Measurements from ENCODE around the gene PEX14. TPM values are rescaled to one million over a fixed set of nuclear protein-coding genes. Genes with fewer than 3 reads are reported as not detected.

PEX14 gene
- polyA plus RNA-seq, 1 donor from 2014 or later = 13.5 TPM

GRCh38 chr1:10480614-10481013 is 5.9 kb downstream of the PEX14 start:
- no peak overlapping the region for H3K4me2 ChIP-seq (ENCODE audit: low read length)
- H3K36me3 ChIP-seq (ENCODE audit: insufficient read depth, low read length) = no peaks in the 10 kb centered on the region
- H3K9ac ChIP-seq (ENCODE audit: low read length) = no peak overlapping the region
- H2AFZ ChIP-seq (ENCODE audit: low read depth, low read length) = no peak overlapping the region
- H3F3A ChIP-seq (ENCODE audit: insufficient read depth, low read length, poor library complexity, severe bottlenecking) = no peaks in the 10 kb centered on the region
- no peaks in the 10 kb centered on the region for H3K9me3 ChIP-seq (ENCODE audit: low read length)
- H3K4me3 ChIP-seq (ENCODE audit: low read length) = no peak overlapping the region
- TF ChIP-seq SMC3 (conservative IDR thresholded peaks at IDR 0.05; ENCODE audit: poor library complexity) = no peak
- TF ChIP-seq RAD21 (conservative IDR thresholded peaks at IDR 0.05) = no peak
- no peak for TF ChIP-seq POLR2AphosphoS5 (IDR thresholded peaks at IDR 0.05)
- TF ChIP-seq, protein P1, sequence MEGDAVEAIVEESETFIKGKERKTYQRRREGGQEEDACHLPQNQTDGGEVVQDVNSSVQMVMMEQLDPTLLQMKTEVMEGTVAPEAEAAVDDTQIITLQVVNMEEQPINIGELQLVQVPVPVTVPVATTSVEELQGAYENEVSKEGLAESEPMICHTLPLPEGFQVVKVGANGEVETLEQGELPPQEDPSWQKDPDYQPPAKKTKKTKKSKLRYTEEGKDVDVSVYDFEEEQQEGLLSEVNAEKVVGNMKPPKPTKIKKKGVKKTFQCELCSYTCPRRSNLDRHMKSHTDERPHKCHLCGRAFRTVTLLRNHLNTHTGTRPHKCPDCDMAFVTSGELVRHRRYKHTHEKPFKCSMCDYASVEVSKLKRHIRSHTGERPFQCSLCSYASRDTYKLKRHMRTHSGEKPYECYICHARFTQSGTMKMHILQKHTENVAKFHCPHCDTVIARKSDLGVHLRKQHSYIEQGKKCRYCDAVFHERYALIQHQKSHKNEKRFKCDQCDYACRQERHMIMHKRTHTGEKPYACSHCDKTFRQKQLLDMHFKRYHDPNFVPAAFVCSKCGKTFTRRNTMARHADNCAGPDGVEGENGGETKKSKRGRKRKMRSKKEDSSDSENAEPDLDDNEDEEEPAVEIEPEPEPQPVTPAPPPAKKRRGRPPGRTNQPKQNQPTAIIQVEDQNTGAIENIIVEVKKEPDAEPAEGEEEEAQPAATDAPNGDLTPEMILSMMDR (IDR thresholded peaks at IDR 0.05; ENCODE audit: poor library complexity, severe bottlenecking) = no peak
- no peak for TF ChIP-seq TAF1 (IDR thresholded peaks at IDR 0.05; ENCODE audit: low read depth)
- TF ChIP-seq EZH2 (IDR thresholded peaks at IDR 0.05; ENCODE audit: borderline replicate concordance, insufficient read depth, low read length, poor library complexity, severe bottlenecking) = no peak
- TF ChIP-seq MXI1 (conservative IDR thresholded peaks at IDR 0.05; ENCODE audit: poor library complexity, severe bottlenecking) = no peak
- TF ChIP-seq EP300 (conservative IDR thresholded peaks at IDR 0.05; ENCODE audit: poor library complexity, severe bottlenecking) = no peak
- TF ChIP-seq, protein P2, sequence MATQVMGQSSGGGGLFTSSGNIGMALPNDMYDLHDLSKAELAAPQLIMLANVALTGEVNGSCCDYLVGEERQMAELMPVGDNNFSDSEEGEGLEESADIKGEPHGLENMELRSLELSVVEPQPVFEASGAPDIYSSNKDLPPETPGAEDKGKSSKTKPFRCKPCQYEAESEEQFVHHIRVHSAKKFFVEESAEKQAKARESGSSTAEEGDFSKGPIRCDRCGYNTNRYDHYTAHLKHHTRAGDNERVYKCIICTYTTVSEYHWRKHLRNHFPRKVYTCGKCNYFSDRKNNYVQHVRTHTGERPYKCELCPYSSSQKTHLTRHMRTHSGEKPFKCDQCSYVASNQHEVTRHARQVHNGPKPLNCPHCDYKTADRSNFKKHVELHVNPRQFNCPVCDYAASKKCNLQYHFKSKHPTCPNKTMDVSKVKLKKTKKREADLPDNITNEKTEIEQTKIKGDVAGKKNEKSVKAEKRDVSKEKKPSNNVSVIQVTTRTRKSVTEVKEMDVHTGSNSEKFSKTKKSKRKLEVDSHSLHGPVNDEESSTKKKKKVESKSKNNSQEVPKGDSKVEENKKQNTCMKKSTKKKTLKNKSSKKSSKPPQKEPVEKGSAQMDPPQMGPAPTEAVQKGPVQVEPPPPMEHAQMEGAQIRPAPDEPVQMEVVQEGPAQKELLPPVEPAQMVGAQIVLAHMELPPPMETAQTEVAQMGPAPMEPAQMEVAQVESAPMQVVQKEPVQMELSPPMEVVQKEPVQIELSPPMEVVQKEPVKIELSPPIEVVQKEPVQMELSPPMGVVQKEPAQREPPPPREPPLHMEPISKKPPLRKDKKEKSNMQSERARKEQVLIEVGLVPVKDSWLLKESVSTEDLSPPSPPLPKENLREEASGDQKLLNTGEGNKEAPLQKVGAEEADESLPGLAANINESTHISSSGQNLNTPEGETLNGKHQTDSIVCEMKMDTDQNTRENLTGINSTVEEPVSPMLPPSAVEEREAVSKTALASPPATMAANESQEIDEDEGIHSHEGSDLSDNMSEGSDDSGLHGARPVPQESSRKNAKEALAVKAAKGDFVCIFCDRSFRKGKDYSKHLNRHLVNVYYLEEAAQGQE (IDR thresholded peaks at IDR 0.05; ENCODE audit: borderline replicate concordance) = no peak
- peaks cover 18% of the 10 kb centered on the region for H3K79me2 ChIP-seq (replicated peaks; ENCODE audit: insufficient read depth, low read length)
- H3K9me2 ChIP-seq (ENCODE audit: insufficient read depth, low read length) = no peaks in the 10 kb centered on the region
- H4K20me1 ChIP-seq (ENCODE audit: insufficient read depth) = no peaks in the 10 kb centered on the region
- H3K27ac ChIP-seq (ENCODE audit: low read length) = no peak overlapping the region
- H3K27me3 ChIP-seq (ENCODE audit: insufficient read depth, low read depth, low read length) = no peaks in the 10 kb centered on the region

GRCh38 chr1:10484521-10484920 is 9.8 kb downstream of the PEX14 start:
- H3K4me2 ChIP-seq (ENCODE audit: low read length) = no peak overlapping the region
- no peaks in the 10 kb centered on the region for H3F3A ChIP-seq (ENCODE audit: insufficient read depth, low read length, poor library complexity, severe bottlenecking)
- no peak overlapping the region for H3K9ac ChIP-seq (ENCODE audit: low read length)
- no peak overlapping the region for H3K4me3 ChIP-seq (ENCODE audit: low read length)
- no peaks in the 10 kb centered on the region for H3K36me3 ChIP-seq (ENCODE audit: insufficient read depth, low read length)
- TF ChIP-seq, protein P1 (IDR thresholded peaks at IDR 0.05; ENCODE audit: poor library complexity, severe bottlenecking) = no peak
- TF ChIP-seq EZH2 (IDR thresholded peaks at IDR 0.05; ENCODE audit: borderline replicate concordance, insufficient read depth, low read length, poor library complexity, severe bottlenecking) (no peak), SMC3 (conservative IDR thresholded peaks at IDR 0.05; ENCODE audit: poor library complexity) (no peak)
- H4K20me1 ChIP-seq (ENCODE audit: insufficient read depth) = no peaks in the 10 kb centered on the region
- H3K79me2 ChIP-seq (replicated peaks; ENCODE audit: insufficient read depth, low read length) = peaks cover 4% of the 10 kb centered on the region
- no peak overlapping the region for H2AFZ ChIP-seq (ENCODE audit: low read depth, low read length)
- no peaks in the 10 kb centered on the region for H3K9me2 ChIP-seq (ENCODE audit: insufficient read depth, low read length)
- no peak overlapping the region for H3K27ac ChIP-seq (ENCODE audit: low read length)
- H3K27me3 ChIP-seq (ENCODE audit: insufficient read depth, low read depth, low read length) = no peaks in the 10 kb centered on the region
- H3K9me3 ChIP-seq (ENCODE audit: low read length) = no peaks in the 10 kb centered on the region
